GM19193 (cell line): ENCODE results near the gene CYB5R4.

Experiments used
- POLR2A ChIP-seq: IDR thresholded peaks from 4 replicates; pipeline ENCODE4 v1.6.1; 2011; ENCODE audit not compliant: insufficient read depth, insufficient read length; ENCODE audit errors: extremely low read depth

CYB5R4 gene

GRCh38 chr6:83952830-83953229 lies 93.3 kb downstream of the CYB5R4 start:
- no peak for TF ChIP-seq POLR2A

GRCh38 chr6:83954371-83954770 lies 94.9 kb downstream of the CYB5R4 start:
- TF ChIP-seq POLR2A = no peak

- no peak for TF ChIP-seq POLR2A
Observed at GRCh38 chr6:83958241-83958685, 98.8 kb downstream of the CYB5R4 start.

- TF ChIP-seq POLR2A = no peak
Observed at GRCh38 chr6:83960664-83961063, 101.2 kb downstream of the CYB5R4 start.

GRCh38 chr6:83962582-83962981 lies 103.1 kb downstream of the CYB5R4 start:
- no peak for TF ChIP-seq POLR2A

GRCh38 chr6:83966539-83966938 lies 107.0 kb downstream of the CYB5R4 start:
- TF ChIP-seq POLR2A = no peak

- no peak for TF ChIP-seq POLR2A
Observed at GRCh38 chr6:83970582-83970981, 111.1 kb downstream of the CYB5R4 start.

- TF ChIP-seq POLR2A = no peak
Observed at GRCh38 chr6:83974409-83975050, 115.0 kb downstream of the CYB5R4 start.

- TF ChIP-seq POLR2A = no peak
Observed at GRCh38 chr6:83976037-83976755, 116.7 kb downstream of the CYB5R4 start.

- no peak for TF ChIP-seq POLR2A
Observed at GRCh38 chr6:83976871-83977270, 117.4 kb downstream of the CYB5R4 start.

GRCh38 chr6:83978324-83978734 lies 118.8 kb downstream of the CYB5R4 start:
- TF ChIP-seq POLR2A = no peak

GRCh38 chr6:83978997-83979396 lies 119.5 kb downstream of the CYB5R4 start:
- TF ChIP-seq POLR2A = no peak

GRCh38 chr6:83984411-83984810 lies 124.9 kb downstream of the CYB5R4 start:
- no peak for TF ChIP-seq POLR2A

- TF ChIP-seq POLR2A = no peak
Observed at GRCh38 chr6:83985308-83985713, 125.8 kb downstream of the CYB5R4 start.

- TF ChIP-seq POLR2A = no peak
Observed at GRCh38 chr6:83985715-83986114, 126.2 kb downstream of the CYB5R4 start.

- TF ChIP-seq POLR2A = no peak
Observed at GRCh38 chr6:83998021-83998584, 138.6 kb downstream of the CYB5R4 start.

- TF ChIP-seq POLR2A = no peak
Observed at GRCh38 chr6:84001119-84001518, 141.6 kb downstream of the CYB5R4 start.

- TF ChIP-seq POLR2A = no peak
Observed at GRCh38 chr6:84002226-84002625, 142.7 kb downstream of the CYB5R4 start.
